ENCODE measurements around the gene DDC. TPM values are rescaled to one million over a fixed set of nuclear protein-coding genes. Genes with fewer than 3 reads are reported as not detected.

DDC gene
- total RNA-seq, 1 experiment from 2014 or later = 87.0 TPM

- Mint-ChIP-seq H3K27ac (ENCODE audit: unreplicated experiment) (no peak overlapping the region), H3K9me3 (ENCODE audit: unreplicated experiment) (no peaks in the 10 kb centered on the region), H3K4me1 (ENCODE audit: low read depth, unreplicated experiment) (peaks cover 6% of the 10 kb centered on the region), H3K27me3 (ENCODE audit: insufficient read depth, unreplicated experiment) (no peaks in the 10 kb centered on the region), H3K4me3 (ENCODE audit: unreplicated experiment) (no peak overlapping the region), H3K36me3 (ENCODE audit: insufficient read depth, unreplicated experiment) (peaks cover 46% of the 10 kb centered on the region)
- no peak for DNase-seq
- no peaks in the 10 kb centered on the region for H3K4me1 ChIP-seq
- 0 out of 2 replicates have a peak, but pooled peaks cover 1% of the 10 kb centered on the region for H3K36me3 ChIP-seq (ENCODE audit: control insufficient read depth, insufficient read depth, low read length)
- H3K9me3 ChIP-seq = no peaks in the 10 kb centered on the region
- BruUV-seq (replicated peaks) = no TSS peak
- H3K4me3 ChIP-seq (ENCODE audit: low read depth, low read length) = no peak overlapping the region
- H3K27me3 ChIP-seq (replicated peaks; ENCODE audit: control insufficient read depth, insufficient read depth, low read length) = no peaks in the 10 kb centered on the region
- POLR2A ChIA-PET = no interaction called here
- CTCF ChIA-PET = no interaction called here
- no peak for TF ChIP-seq CTCF (IDR thresholded peaks at IDR 0.05; ENCODE audit: insufficient read depth in 1 of 2, low read depth in 1 of 2, low read length in 1 of 2, severe bottlenecking in 1 of 2, unreplicated experiment in 1 of 2)
- intact Hi-C loops (cut with micrococcal nuclease; ENCODE audit: unreplicated experiment) = loop anchor here (5.0 kb wide), 1 partner anchor 132 kb away; no protein-coding TSS in a partner anchor
These were observed 34.2 kb upstream of the DDC start for GRCh38 chr7:50599385-50599784.

GRCh38 chr7:50598460-50599343 lies 33.5 kb upstream of the DDC start:
- intact Hi-C loops (cut with micrococcal nuclease; ENCODE audit: unreplicated experiment) = loop anchor here (5.0 kb wide), 1 partner anchor 131 kb away; no protein-coding TSS in a partner anchor
- Mint-ChIP-seq H3K36me3 (ENCODE audit: insufficient read depth, unreplicated experiment) (peaks cover 49% of the 10 kb centered on the region), H3K27ac (ENCODE audit: unreplicated experiment) (no peak overlapping the region), H3K4me3 (ENCODE audit: unreplicated experiment) (no peak overlapping the region), H3K4me1 (ENCODE audit: low read depth, unreplicated experiment) (peaks cover 6% of the 10 kb centered on the region), H3K9me3 (ENCODE audit: unreplicated experiment) (no peaks in the 10 kb centered on the region), H3K27me3 (ENCODE audit: insufficient read depth, unreplicated experiment) (no peaks in the 10 kb centered on the region)
- CTCF ChIA-PET = no interaction called here
- Histone ChIP-seq H3K9me3 (no peaks in the 10 kb centered on the region), H3K27me3 (replicated peaks; ENCODE audit: control insufficient read depth, insufficient read depth, low read length) (no peaks in the 10 kb centered on the region), H3K36me3 (ENCODE audit: control insufficient read depth, insufficient read depth, low read length) (0 out of 2 replicates have a peak, but pooled peaks cover 1% of the 10 kb centered on the region), H3K4me3 (ENCODE audit: low read depth, low read length) (no peak overlapping the region), H3K4me1 (no peaks in the 10 kb centered on the region)
- no peak for TF ChIP-seq CTCF (IDR thresholded peaks at IDR 0.05; ENCODE audit: insufficient read depth in 1 of 2, low read depth in 1 of 2, low read length in 1 of 2, severe bottlenecking in 1 of 2, unreplicated experiment in 1 of 2)
- POLR2A ChIA-PET = no interaction called here
- DNase-seq = no peak
- no TSS peak for BruUV-seq (replicated peaks)

- POLR2A ChIA-PET = no interaction called here
- H3K4me3 ChIP-seq (ENCODE audit: low read depth, low read length) = no peak overlapping the region
- no peak overlapping the region for H3K4me3 Mint-ChIP-seq (ENCODE audit: unreplicated experiment)
- no peaks in the 10 kb centered on the region for H3K9me3 Mint-ChIP-seq (ENCODE audit: unreplicated experiment)
- intact Hi-C loops (cut with micrococcal nuclease; ENCODE audit: unreplicated experiment) = loop anchor here (5.0 kb wide), 1 partner anchor 129 kb away; no protein-coding TSS in a partner anchor
- H3K36me3 ChIP-seq (ENCODE audit: control insufficient read depth, insufficient read depth, low read length) = peaks cover 1% of the 10 kb centered on the region; the same call in 1 of the 2 replicates
- H3K27me3 ChIP-seq (replicated peaks; ENCODE audit: control insufficient read depth, insufficient read depth, low read length) = no peaks in the 10 kb centered on the region
- no peak overlapping the region for H3K27ac Mint-ChIP-seq (ENCODE audit: unreplicated experiment)
- no peaks in the 10 kb centered on the region for H3K4me1 ChIP-seq
- H3K27me3 Mint-ChIP-seq (ENCODE audit: insufficient read depth, unreplicated experiment) = no peaks in the 10 kb centered on the region
- no peak for DNase-seq
- peaks cover 6% of the 10 kb centered on the region for H3K4me1 Mint-ChIP-seq (ENCODE audit: low read depth, unreplicated experiment)
- no peaks in the 10 kb centered on the region for H3K9me3 ChIP-seq
- H3K36me3 Mint-ChIP-seq (ENCODE audit: insufficient read depth, unreplicated experiment) = peaks cover 55% of the 10 kb centered on the region
- BruUV-seq (replicated peaks) = no TSS peak
- no peak for TF ChIP-seq CTCF (IDR thresholded peaks at IDR 0.05; ENCODE audit: insufficient read depth in 1 of 2, low read depth in 1 of 2, low read length in 1 of 2, severe bottlenecking in 1 of 2, unreplicated experiment in 1 of 2)
- CTCF ChIA-PET = no interaction called here
These were observed 31.3 kb upstream of the DDC start for GRCh38 chr7:50596484-50596883.

All from Caco-2 (cell line).